ENCODE measurements around the gene PRIM2. TPM values are rescaled to one million over a fixed set of nuclear protein-coding genes. Genes with fewer than 3 reads are reported as not detected.

The PRIM2 gene
- total and polyA plus RNA-seq, 9 of the 15 experiments (the other 6 are each of a cell fraction or from before 2014, with no cell fraction given): 19.8 to 57.5 (median 33.4) TPM

DNA sequence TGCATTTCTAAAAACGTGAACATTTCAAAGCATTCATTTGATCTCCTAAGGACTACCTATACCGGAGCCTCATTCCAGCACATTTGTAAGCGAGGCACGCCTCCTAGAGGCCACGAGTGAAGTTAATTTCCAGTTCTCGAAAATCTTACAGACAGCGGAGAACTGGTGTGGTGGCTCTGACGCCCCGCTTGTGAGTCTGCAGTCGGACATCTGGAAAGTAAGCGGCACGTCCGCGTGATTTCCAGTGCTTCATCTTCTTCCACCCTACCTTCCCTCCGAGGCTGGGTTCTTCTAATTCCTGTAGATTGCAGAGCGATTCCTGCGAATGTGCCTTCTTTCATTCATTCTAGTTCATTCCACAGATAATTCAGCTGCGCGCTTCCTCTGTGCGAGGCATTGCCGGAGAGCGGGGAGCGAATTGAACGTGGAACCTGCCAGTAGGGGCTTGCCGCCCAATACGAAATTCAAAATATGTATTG is 810 bp upstream of the PRIM2 start (continued):
- TF ChIP-seq, protein P1, sequence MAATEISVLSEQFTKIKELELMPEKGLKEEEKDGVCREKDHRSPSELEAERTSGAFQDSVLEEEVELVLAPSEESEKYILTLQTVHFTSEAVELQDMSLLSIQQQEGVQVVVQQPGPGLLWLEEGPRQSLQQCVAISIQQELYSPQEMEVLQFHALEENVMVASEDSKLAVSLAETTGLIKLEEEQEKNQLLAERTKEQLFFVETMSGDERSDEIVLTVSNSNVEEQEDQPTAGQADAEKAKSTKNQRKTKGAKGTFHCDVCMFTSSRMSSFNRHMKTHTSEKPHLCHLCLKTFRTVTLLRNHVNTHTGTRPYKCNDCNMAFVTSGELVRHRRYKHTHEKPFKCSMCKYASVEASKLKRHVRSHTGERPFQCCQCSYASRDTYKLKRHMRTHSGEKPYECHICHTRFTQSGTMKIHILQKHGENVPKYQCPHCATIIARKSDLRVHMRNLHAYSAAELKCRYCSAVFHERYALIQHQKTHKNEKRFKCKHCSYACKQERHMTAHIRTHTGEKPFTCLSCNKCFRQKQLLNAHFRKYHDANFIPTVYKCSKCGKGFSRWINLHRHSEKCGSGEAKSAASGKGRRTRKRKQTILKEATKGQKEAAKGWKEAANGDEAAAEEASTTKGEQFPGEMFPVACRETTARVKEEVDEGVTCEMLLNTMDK (IDR thresholded peaks at IDR 0.05; ENCODE audit: borderline replicate concordance, insufficient read depth, low read depth, low read length, poor library complexity, severe bottlenecking): no peak
- TF ChIP-seq IFI16 (CRISPR knock-in tag; IDR thresholded peaks at IDR 0.05) (no peak), KDM5B (IDR thresholded peaks at IDR 0.05; ENCODE audit: insufficient replicate concordance, low read depth, low read length) (no peak), DDX20 (tag; IDR thresholded peaks at IDR 0.05; ENCODE audit: low read depth) (no peak), RB1 (IDR thresholded peaks at IDR 0.05; ENCODE audit: low read depth) (peak; percentile 82), CSDE1 (IDR thresholded peaks at IDR 0.05) (no peak), NR2F6 (CRISPR knock-in tag; IDR thresholded peaks at IDR 0.05) (no peak), ZFPM2 (CRISPR knock-in tag; IDR thresholded peaks at IDR 0.05) (no peak), PHB2 (IDR thresholded peaks at IDR 0.05; ENCODE audit: low read depth) (no peak), ZNF224 (CRISPR knock-in tag; IDR thresholded peaks at IDR 0.05) (no peak), EWSR1 (IDR thresholded peaks at IDR 0.05; ENCODE audit: borderline replicate concordance, low read depth, partially characterized antibody) (no peak), NFRKB (IDR thresholded peaks at IDR 0.05; ENCODE audit: low read depth) (no peak)
- TF ChIP-seq, protein P2, sequence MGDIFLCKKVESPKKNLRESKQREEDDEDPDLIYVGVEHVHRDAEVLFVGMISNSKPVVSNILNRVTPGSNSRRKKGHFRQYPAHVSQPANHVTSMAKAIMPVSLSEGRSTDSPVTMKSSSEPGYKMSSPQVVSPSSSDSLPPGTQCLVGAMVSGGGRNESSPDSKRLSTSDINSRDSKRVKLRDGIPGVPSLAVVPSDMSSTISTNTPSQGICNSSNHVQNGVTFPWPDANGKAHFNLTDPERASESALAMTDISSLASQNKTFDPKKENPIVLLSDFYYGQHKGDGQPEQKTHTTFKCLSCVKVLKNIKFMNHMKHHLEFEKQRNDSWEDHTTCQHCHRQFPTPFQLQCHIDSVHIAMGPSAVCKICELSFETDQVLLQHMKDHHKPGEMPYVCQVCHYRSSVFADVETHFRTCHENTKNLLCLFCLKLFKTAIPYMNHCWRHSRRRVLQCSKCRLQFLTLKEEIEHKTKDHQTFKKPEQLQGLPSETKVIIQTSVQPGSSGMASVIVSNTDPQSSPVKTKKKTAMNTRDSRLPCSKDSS (IDR thresholded peaks at IDR 0.05; ENCODE audit: low read depth, partially characterized antibody): no peak
- TF ChIP-seq, protein P3, sequence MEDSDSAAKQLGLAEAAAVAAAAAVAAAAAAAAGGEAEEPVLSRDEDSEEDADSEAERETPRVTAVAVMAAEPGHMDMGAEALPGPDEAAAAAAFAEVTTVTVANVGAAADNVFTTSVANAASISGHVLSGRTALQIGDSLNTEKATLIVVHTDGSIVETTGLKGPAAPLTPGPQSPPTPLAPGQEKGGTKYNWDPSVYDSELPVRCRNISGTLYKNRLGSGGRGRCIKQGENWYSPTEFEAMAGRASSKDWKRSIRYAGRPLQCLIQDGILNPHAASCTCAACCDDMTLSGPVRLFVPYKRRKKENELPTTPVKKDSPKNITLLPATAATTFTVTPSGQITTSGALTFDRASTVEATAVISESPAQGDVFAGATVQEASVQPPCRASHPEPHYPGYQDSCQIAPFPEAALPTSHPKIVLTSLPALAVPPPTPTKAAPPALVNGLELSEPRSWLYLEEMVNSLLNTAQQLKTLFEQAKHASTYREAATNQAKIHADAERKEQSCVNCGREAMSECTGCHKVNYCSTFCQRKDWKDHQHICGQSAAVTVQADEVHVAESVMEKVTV (CRISPR knock-in tag; IDR thresholded peaks at IDR 0.05): peak; percentile 93
- TF ChIP-seq, protein P4, sequence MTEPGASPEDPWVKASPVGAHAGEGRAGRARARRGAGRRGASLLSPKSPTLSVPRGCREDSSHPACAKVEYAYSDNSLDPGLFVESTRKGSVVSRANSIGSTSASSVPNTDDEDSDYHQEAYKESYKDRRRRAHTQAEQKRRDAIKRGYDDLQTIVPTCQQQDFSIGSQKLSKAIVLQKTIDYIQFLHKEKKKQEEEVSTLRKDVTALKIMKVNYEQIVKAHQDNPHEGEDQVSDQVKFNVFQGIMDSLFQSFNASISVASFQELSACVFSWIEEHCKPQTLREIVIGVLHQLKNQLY (CRISPR knock-in tag; conservative IDR thresholded peaks at IDR 0.05): no peak
- TF ChIP-seq, protein P5, sequence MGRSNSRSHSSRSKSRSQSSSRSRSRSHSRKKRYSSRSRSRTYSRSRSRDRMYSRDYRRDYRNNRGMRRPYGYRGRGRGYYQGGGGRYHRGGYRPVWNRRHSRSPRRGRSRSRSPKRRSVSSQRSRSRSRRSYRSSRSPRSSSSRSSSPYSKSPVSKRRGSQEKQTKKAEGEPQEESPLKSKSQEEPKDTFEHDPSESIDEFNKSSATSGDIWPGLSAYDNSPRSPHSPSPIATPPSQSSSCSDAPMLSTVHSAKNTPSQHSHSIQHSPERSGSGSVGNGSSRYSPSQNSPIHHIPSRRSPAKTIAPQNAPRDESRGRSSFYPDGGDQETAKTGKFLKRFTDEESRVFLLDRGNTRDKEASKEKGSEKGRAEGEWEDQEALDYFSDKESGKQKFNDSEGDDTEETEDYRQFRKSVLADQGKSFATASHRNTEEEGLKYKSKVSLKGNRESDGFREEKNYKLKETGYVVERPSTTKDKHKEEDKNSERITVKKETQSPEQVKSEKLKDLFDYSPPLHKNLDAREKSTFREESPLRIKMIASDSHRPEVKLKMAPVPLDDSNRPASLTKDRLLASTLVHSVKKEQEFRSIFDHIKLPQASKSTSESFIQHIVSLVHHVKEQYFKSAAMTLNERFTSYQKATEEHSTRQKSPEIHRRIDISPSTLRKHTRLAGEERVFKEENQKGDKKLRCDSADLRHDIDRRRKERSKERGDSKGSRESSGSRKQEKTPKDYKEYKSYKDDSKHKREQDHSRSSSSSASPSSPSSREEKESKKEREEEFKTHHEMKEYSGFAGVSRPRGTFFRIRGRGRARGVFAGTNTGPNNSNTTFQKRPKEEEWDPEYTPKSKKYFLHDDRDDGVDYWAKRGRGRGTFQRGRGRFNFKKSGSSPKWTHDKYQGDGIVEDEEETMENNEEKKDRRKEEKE (IDR thresholded peaks at IDR 0.05; ENCODE audit: borderline replicate concordance in 1 of 2, control insufficient read depth in 1 of 2, low read depth in 2 of 2, low read length in 1 of 2): no peak
- TF ChIP-seq, protein P6, sequence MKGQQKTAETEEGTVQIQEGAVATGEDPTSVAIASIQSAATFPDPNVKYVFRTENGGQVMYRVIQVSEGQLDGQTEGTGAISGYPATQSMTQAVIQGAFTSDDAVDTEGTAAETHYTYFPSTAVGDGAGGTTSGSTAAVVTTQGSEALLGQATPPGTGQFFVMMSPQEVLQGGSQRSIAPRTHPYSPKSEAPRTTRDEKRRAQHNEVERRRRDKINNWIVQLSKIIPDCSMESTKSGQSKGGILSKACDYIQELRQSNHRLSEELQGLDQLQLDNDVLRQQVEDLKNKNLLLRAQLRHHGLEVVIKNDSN (CRISPR knock-in tag; IDR thresholded peaks at IDR 0.05): peak; percentile 10; the same call in 1 of the 2 replicates
